ENCODE measurements around the gene ANKRD13A. TPM values are rescaled to one million over a fixed set of nuclear protein-coding genes. Genes with fewer than 3 reads are reported as not detected.
A peak's percentile ranks its signal among the peaks of the same experiment; 100 is the strongest.
"Not testable (repeated sequence)": the region's sequence is repeated elsewhere in the genome, so short reads cannot be mapped to it uniquely, and the experiment has no call there.

Gene ANKRD13A
- total RNA-seq, 4 donors from 2014 or later = 125 to 167 (median 137) TPM

GRCh38 chr12:110047297-110047940, 48.2 kb downstream of the ANKRD13A start:
- no peak for DNase-seq
- intact Hi-C loops (cut with DNase I) = no loop called here
- Histone ChIP-seq H3K27me3 (no peaks in the 10 kb centered on the region), H3K4me1 (peaks cover 20 to 31% of the 10 kb centered on the region in 2 donors), H3K9me3 (no peaks in the 10 kb centered on the region), H3K36me3 (no peaks in the 10 kb centered on the region), H3K27ac (peak overlapping the region in 2 of 3 donors; percentile 78 to 80), H3K4me3 (replicated peaks in 1 of 3) (peak overlapping the region in 2 of 3 donors; percentile 70 to 92)
- WGBS, 2 donors = 75 to 77% methylated on average over 14 of the region's 14 CpGs
- TF ChIP-seq CTCF (IDR thresholded peaks at IDR 0.05) (no peak), POLR2A (IDR thresholded peaks at IDR 0.05) (no peak)

- Histone ChIP-seq H3K36me3 (no peaks in the 10 kb centered on the region), H3K27ac (peak within 1 kb of the TSS; percentile 49 to 80 (median 78)), H3K4me1 (peaks cover 18 to 21% of the 10 kb centered on the region in 2 donors), H3K9me3 (no peaks in the 10 kb centered on the region), H3K4me3 (replicated peaks in 1 of 3) (peak within 1 kb of the TSS; percentile 70 to 100 (median 92)), H3K27me3 (no peaks in the 10 kb centered on the region)
- intact Hi-C loops (cut with DNase I) = no loop called here
- peak; percentile 95 to 96 for DNase-seq
- 4 to 6% methylated on average over 25 to 26 of the region's 47 CpGs for WGBS, 2 donors
- peak in 1 of 2 donors; percentile 86 for TF ChIP-seq POLR2A (IDR thresholded peaks at IDR 0.05)
- peak in 1 of 6 experiments; percentile 2 for TF ChIP-seq CTCF (IDR thresholded peaks at IDR 0.05)
Observed at GRCh38 chr12:110048242-110049027, 49.2 kb downstream of the ANKRD13A start, which contains the start of gene C12orf76. TSS of gene C12orf76 (minus strand) at chr12:110048522. CDS start at chr12:110048495, 27 bp downstream.

GRCh38 chr12:110049034-110049433, 49.8 kb downstream of the ANKRD13A start:
- H3K36me3 ChIP-seq; H3K9me3 ChIP-seq; H3K27me3 ChIP-seq; intact Hi-C loops (cut with DNase I); DNase-seq: not testable (repeated sequence)
- whole genome bisulfite sequencing, 2 donors = 88 to 89% methylated on average over 11 of the region's 11 CpGs
- Histone ChIP-seq H3K4me3 (replicated peaks in 1 of 3) (peak overlapping the region in 1 of 3 donors; percentile 70), H3K27ac (peak overlapping the region; percentile 37 to 80 (median 78)), H3K4me1 (peaks cover 17 to 20% of the 10 kb centered on the region in 2 donors)

- H3K4me3 ChIP-seq (replicated peaks in 1 of 3); DNase-seq; intact Hi-C loops (cut with DNase I); H3K36me3 ChIP-seq; H3K27ac ChIP-seq; H3K9me3 ChIP-seq; H3K27me3 ChIP-seq: not testable (repeated sequence)
- WGBS, 2 donors = 93 to 94% methylated on average over 9 of the region's 9 CpGs
- H3K4me1 ChIP-seq = peaks cover 17 to 20% of the 10 kb centered on the region in 2 donors
Observed at GRCh38 chr12:110049666-110050065, 50.4 kb downstream of the ANKRD13A start.

GRCh38 chr12:110050927-110051326, 51.7 kb downstream of the ANKRD13A start:
- Histone ChIP-seq H3K4me1 (peaks cover 17 to 20% of the 10 kb centered on the region in 2 donors), H3K4me3 (replicated peaks in 1 of 3) (no peak overlapping the region), H3K9me3 (no peaks in the 10 kb centered on the region), H3K36me3 (no peaks in the 10 kb centered on the region), H3K27me3 (no peaks in the 10 kb centered on the region), H3K27ac (no peak overlapping the region)
- intact Hi-C loops (cut with DNase I) = no loop called here
- no peak for DNase-seq
- no peak for TF ChIP-seq CTCF (IDR thresholded peaks at IDR 0.05)
- TF ChIP-seq POLR2A (IDR thresholded peaks at IDR 0.05) = no peak
- 83 to 84% methylated on average over 6 of the region's 6 CpGs for WGBS, 2 donors

GRCh38 chr12:110055375-110056352, 56.4 kb downstream of the ANKRD13A start:
- DNase-seq; H3K9me3 ChIP-seq; H3K4me1 ChIP-seq; H3K27me3 ChIP-seq; H3K36me3 ChIP-seq; H3K4me3 ChIP-seq (replicated peaks in 1 of 3); intact Hi-C loops (cut with DNase I); H3K27ac ChIP-seq: not testable (repeated sequence)
- 67 to 72% methylated on average over 11 of the region's 11 CpGs for WGBS, 2 donors

- H3K27me3 ChIP-seq; H3K27ac ChIP-seq; H3K4me1 ChIP-seq; DNase-seq; H3K36me3 ChIP-seq; H3K4me3 ChIP-seq (replicated peaks in 1 of 3); intact Hi-C loops (cut with DNase I); H3K9me3 ChIP-seq: not testable (repeated sequence)
- WGBS, 2 donors = 78% methylated on average over 3 of the region's 3 CpGs
Observed at GRCh38 chr12:110056643-110057042, 57.4 kb downstream of the ANKRD13A start.
